ENCODE results near the gene PRSS53.

The PRSS53 gene

DNA sequence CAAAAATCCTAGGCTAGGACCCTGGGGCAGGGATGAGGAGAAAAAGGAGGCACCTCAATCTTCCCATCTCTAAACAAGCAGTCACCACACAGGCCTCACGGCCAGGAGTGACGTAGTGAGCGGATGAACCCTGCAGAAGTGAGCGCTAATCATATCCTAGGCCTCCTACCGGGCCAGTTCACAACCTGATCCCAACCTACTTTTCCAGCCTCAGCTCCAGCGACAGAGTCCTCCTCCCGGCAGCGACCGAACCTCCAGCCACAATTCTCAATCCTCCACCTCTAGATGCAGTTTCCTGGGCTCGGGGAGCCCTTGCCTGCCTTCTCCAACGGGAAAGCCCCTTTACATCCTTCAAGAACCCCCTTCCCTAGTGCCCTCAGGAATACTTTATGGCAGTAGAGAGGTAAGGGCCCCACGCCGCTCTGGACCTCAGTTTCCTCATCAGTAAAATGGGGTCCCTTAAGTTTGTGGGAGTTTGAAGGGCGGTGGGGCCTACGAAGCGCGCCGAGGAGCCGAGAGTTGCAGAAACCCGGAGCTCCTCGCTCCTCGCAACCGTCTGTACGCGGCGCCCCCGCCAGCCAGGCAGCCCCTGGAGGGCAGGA lies 16.1 kb downstream of the PRSS53 start:
- H3K27me3 Mint-ChIP-seq (ENCODE audit: low read depth): no peaks in the 10 kb centered on the region
- peak; percentile 37 for DNase-seq (ENCODE audit: low spot score)

DNA sequence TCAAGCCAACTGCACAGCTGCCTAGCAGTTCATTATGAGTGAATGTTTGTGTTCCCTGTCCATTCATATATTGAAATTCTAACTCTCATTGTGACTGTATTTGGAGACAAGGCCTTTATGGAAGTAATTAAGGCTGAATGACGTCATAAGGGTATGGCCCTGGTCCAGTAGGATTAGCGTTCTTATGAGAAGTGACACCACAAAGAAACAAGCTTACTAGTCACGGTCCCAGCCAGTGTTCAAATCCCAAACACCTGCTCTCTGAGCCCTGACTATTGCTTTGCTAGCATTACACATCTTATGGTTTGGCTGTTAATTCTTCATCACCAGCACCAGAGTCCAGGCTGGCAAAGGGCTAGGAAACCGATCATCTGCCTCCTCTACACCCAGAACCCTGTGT lies 16.9 kb downstream of the PRSS53 start:
- Mint-ChIP-seq H3K27ac (peak overlapping the region; percentile 95), H3K9me3 (no peaks in the 10 kb centered on the region), H3K27me3 (ENCODE audit: low read depth) (no peaks in the 10 kb centered on the region), H3K4me1 (ENCODE audit: low read depth) (peaks cover 25% of the 10 kb centered on the region), H3K4me3 (peak overlapping the region; percentile 99), H3K36me3 (ENCODE audit: low read depth) (peaks cover 19% of the 10 kb centered on the region)
- DNase-seq (ENCODE audit: low spot score): no peak

More for the DNA sequence above, 16.1 kb downstream of the PRSS53 start:
- H3K36me3 Mint-ChIP-seq (ENCODE audit: low read depth): peaks cover 22% of the 10 kb centered on the region
- H3K27ac Mint-ChIP-seq: peak overlapping the region; percentile 95
- H3K4me3 Mint-ChIP-seq: peak overlapping the region; percentile 99
- H3K4me1 Mint-ChIP-seq (ENCODE audit: low read depth): peaks cover 25% of the 10 kb centered on the region
- H3K9me3 Mint-ChIP-seq: no peaks in the 10 kb centered on the region

DNA sequence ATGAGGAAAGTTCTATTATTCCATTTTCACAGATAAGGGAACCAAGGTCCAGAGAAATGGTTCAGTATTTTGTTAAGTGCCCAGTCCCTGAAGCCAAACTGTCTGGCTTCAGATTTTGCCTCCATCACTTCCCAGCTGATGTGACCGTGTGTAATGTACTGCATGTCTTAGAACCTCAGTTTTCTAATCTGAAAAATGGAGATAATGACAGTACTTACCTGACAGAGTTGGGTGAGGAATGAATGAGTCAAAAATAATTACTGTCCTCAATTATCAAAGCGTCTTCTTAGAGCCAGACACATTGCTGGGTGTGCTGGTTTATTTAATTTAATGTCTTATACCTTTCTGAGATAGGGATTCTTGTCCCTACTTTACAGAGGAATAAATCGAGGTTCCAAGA lies 21.4 kb downstream of the PRSS53 start:
- Mint-ChIP-seq H3K27me3 (ENCODE audit: low read depth) (no peaks in the 10 kb centered on the region), H3K36me3 (ENCODE audit: low read depth) (peaks cover 28% of the 10 kb centered on the region), H3K27ac (no peak overlapping the region), H3K4me1 (ENCODE audit: low read depth) (peaks cover 44% of the 10 kb centered on the region), H3K4me3 (no peak overlapping the region), H3K9me3 (no peaks in the 10 kb centered on the region)
- DNase-seq (ENCODE audit: low spot score): no peak

DNA sequence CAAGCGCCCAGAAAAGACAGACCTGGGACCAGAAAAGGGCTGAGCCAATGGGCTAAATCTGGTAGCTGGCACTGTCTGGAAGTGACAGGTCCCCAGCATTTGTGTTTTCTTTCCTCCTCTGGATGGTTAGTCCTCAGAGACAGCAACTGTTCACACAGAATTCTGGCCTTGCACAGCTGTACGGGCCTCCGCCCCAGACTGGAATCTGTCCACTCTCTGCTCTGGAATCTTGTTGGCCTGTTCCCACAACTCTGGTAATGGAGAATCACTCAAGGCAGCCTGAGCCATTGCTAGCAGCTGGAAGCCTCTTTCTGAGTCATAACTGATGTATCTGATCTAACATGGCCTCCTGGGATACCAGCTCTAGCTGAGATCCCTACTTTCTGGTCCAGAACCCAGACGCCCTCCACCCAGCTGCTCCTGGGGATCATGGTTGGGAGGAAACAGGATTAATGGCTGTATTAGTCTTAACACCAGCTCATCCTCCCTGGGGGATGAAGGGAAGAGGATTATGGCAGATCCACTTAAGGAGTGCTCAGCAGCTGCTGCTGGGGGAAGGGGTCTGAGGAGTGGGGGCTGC lies 23.8 kb downstream of the PRSS53 start:
- Mint-ChIP-seq H3K27ac (peak overlapping the region; percentile 47), H3K36me3 (ENCODE audit: low read depth) (peaks cover 42% of the 10 kb centered on the region), H3K27me3 (ENCODE audit: low read depth) (no peaks in the 10 kb centered on the region), H3K4me1 (ENCODE audit: low read depth) (peaks cover 35% of the 10 kb centered on the region), H3K9me3 (no peaks in the 10 kb centered on the region), H3K4me3 (peak overlapping the region; percentile 74)
- DNase-seq (ENCODE audit: low spot score): no peak

DNA sequence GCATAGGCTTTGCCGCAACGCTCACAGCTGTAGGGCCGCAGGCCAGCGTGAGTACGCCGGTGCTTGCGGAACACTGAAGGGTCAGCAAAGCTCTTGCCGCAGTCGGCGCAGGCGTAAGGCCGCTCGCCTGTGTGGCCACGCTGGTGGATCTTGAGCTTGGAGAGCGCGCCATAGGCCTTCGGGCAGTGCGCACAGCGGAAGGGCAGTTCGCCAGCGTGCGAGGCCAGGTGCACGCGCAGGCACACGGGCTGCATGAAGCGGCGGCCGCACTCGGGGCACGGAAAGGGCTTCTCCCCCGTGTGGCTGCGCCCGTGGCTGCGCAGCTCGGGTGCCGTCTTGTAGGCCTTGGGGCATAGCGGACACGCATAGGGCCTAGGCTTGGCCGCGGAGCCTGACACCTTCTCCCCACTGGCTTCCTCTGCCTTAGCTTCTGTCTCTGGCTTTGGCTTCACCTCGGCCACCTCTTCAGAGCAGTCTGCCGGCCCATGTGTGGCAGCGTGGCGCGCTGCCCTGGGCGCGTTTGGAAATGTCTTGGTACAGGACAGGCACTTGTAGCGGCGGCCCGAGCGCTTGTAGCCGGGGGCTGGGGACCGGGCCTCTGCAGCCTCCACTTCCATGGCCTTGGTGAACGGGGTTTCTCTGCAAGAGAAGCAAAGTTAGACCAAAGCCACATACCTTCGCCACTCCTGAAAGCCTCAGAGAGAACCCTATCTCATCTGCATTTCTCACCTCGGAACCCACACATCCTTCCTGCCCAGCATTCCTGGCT lies 24.7 kb downstream of the PRSS53 start:
- Mint-ChIP-seq H3K27me3 (ENCODE audit: low read depth) (no peaks in the 10 kb centered on the region), H3K27ac (peak overlapping the region; percentile 47), H3K4me1 (ENCODE audit: low read depth) (peaks cover 32% of the 10 kb centered on the region), H3K4me3 (peak overlapping the region; percentile 74), H3K9me3 (no peaks in the 10 kb centered on the region), H3K36me3 (ENCODE audit: low read depth) (peaks cover 42% of the 10 kb centered on the region)
- DNase-seq (ENCODE audit: low spot score): peak; percentile 13

DNA sequence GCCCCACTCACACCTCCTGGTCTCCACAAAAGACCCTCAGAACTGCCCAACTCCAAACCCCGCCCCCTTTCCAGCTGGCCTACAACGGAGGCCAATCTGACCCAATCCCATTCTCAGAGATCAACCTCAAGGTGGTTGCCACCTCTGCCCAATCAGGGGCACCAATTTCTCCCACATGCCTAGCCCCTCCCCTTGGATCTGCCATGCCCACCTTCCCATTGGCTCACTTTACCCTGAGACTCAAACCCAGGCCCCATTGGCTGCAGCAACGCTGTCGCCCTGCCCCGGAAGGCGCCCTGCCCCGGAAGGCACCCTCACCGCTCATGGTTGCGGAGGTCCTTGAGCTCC lies 25.3 kb downstream of the PRSS53 start:
- H3K27me3 Mint-ChIP-seq (ENCODE audit: low read depth): no peaks in the 10 kb centered on the region
- peaks cover 42% of the 10 kb centered on the region for H3K36me3 Mint-ChIP-seq (ENCODE audit: low read depth)
- H3K27ac Mint-ChIP-seq: peak overlapping the region; percentile 31
- H3K9me3 Mint-ChIP-seq: no peaks in the 10 kb centered on the region
- peaks cover 32% of the 10 kb centered on the region for H3K4me1 Mint-ChIP-seq (ENCODE audit: low read depth)
- DNase-seq (ENCODE audit: low spot score): no peak
- H3K4me3 Mint-ChIP-seq: peak overlapping the region; percentile 74

DNA sequence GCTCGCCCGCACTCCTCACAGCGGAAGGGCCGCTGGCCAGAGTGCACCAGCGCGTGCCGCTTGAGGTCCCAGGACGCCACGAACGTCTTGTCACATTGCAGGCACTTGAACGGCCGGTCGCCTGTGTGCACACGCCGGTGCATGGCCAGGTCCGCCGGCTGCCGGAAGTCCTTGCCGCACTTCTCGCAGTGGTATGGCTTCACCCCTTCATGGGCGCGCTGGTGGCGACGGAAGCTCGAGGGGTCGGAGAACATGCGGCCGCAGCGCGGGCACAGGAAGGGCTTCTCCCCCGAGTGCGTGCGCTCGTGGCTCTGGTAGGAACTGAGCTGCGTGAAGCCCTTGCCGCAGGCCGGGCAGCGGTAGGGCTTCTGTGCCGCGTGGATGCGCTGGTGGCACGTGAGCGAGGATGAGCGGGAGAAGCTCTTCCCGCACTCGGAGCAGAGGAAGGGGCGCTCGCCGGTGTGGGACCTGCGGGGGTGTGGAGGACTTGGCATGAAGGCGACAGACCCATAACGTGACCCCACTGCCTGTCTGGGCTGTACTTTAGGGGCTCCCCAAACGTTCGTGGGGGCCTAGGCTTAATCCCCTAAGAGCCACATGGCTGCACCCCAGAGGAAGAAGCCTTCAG lies 26.8 kb downstream of the PRSS53 start:
- Mint-ChIP-seq H3K9me3 (no peaks in the 10 kb centered on the region), H3K4me3 (no peak overlapping the region), H3K4me1 (ENCODE audit: low read depth) (peaks cover 32% of the 10 kb centered on the region), H3K36me3 (ENCODE audit: low read depth) (peaks cover 41% of the 10 kb centered on the region), H3K27me3 (ENCODE audit: low read depth) (no peaks in the 10 kb centered on the region), H3K27ac (no peak overlapping the region)
- DNase-seq (ENCODE audit: low spot score): no peak

DNA sequence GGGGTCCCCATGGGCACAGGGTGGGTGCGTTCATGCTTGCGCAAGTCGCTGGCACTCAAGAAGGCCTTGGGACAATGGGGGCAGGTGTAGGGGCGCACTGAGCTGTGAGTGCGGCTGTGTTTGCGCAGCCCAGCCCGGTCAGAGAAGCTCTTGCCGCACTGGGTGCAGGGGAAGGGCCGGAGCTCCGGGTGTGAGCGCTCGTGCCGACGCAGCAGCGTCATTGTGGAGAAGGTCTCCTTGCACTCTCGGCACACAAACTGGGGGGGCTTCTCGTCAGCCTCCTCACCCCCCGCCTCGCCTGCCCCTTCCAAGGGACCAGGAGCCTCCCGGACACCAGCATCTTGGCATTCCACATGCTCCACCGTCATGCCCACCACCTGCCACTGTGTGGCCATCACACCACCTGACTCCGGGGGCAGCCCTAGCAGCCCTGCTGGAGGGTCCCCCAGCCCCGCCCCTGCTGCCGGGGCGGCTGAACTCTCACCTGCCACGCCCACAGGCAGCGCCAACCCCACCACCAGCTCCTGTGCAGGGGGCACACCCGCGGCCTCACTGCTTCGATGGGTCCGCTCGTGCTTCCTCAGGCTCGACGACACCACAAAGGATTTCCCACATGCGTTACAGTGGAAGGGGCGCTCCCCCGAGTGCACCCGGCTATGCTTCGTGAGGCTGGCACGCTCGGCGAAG lies 27.5 kb downstream of the PRSS53 start:
- no peak overlapping the region for H3K27ac Mint-ChIP-seq
- H3K27me3 Mint-ChIP-seq (ENCODE audit: low read depth): no peaks in the 10 kb centered on the region
- H3K36me3 Mint-ChIP-seq (ENCODE audit: low read depth): peaks cover 41% of the 10 kb centered on the region
- H3K4me1 Mint-ChIP-seq (ENCODE audit: low read depth): peaks cover 27% of the 10 kb centered on the region
- no peaks in the 10 kb centered on the region for H3K9me3 Mint-ChIP-seq
- no peak for DNase-seq (ENCODE audit: low spot score)
- H3K4me3 Mint-ChIP-seq: no peak overlapping the region

DNA sequence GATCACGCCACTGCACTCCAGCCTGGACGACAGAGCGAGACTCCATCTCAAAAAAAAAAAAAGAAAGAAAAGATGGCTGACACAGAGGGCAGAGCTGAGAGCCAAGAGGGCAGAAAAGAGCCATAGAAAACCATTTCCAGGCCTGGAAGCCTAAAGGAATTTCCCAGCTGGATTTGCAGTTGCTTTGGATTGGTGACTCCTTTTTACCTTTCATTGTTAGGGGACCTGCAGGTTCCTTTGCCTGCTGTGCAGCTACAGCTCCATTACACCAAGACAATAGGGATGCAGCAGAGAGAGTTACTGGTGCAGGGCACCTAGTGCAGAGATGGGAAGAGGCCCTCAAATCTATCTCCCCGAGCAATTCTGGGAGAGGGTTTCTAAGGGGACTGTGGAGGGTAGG lies 33.1 kb downstream of the PRSS53 start:
- H3K9me3 Mint-ChIP-seq: no peaks in the 10 kb centered on the region
- no peaks in the 10 kb centered on the region for H3K27me3 Mint-ChIP-seq (ENCODE audit: low read depth)
- no peak overlapping the region for H3K4me3 Mint-ChIP-seq
- peaks cover 7% of the 10 kb centered on the region for H3K36me3 Mint-ChIP-seq (ENCODE audit: low read depth)
- no peak overlapping the region for H3K27ac Mint-ChIP-seq
- peaks cover 7% of the 10 kb centered on the region for H3K4me1 Mint-ChIP-seq (ENCODE audit: low read depth)
- DNase-seq (ENCODE audit: low spot score): no peak

- H3K27me3 Mint-ChIP-seq (ENCODE audit: low read depth): no peaks in the 10 kb centered on the region
- H3K4me3 Mint-ChIP-seq: no peak overlapping the region
- H3K4me1 Mint-ChIP-seq (ENCODE audit: low read depth): peaks cover 7% of the 10 kb centered on the region
- peak; percentile 27 for DNase-seq (ENCODE audit: low spot score)
- H3K36me3 Mint-ChIP-seq (ENCODE audit: low read depth): no peaks in the 10 kb centered on the region
- no peak overlapping the region for H3K27ac Mint-ChIP-seq
- H3K9me3 Mint-ChIP-seq: no peaks in the 10 kb centered on the region
Observed at GRCh38 chr16:31052114-31052513, 36.6 kb downstream of the PRSS53 start.

GRCh38 chr16:31050280-31051030 lies 38.3 kb downstream of the PRSS53 start:
- Mint-ChIP-seq H3K4me1 (ENCODE audit: low read depth) (peaks cover 7% of the 10 kb centered on the region), H3K27ac (no peak overlapping the region), H3K27me3 (ENCODE audit: low read depth) (no peaks in the 10 kb centered on the region), H3K36me3 (ENCODE audit: low read depth) (no peaks in the 10 kb centered on the region), H3K9me3 (no peaks in the 10 kb centered on the region), H3K4me3 (no peak overlapping the region)
- DNase-seq (ENCODE audit: low spot score): no peak

- no peak overlapping the region for H3K27ac Mint-ChIP-seq
- H3K4me3 Mint-ChIP-seq: no peak overlapping the region
- no peak for DNase-seq (ENCODE audit: low spot score)
- H3K9me3 Mint-ChIP-seq: no peaks in the 10 kb centered on the region
- H3K36me3 Mint-ChIP-seq (ENCODE audit: low read depth): peaks cover 6% of the 10 kb centered on the region
- H3K4me1 Mint-ChIP-seq (ENCODE audit: low read depth): no peaks in the 10 kb centered on the region
- H3K27me3 Mint-ChIP-seq (ENCODE audit: low read depth): no peaks in the 10 kb centered on the region
Observed at GRCh38 chr16:31043898-31044481, 44.8 kb downstream of the PRSS53 start.

DNA sequence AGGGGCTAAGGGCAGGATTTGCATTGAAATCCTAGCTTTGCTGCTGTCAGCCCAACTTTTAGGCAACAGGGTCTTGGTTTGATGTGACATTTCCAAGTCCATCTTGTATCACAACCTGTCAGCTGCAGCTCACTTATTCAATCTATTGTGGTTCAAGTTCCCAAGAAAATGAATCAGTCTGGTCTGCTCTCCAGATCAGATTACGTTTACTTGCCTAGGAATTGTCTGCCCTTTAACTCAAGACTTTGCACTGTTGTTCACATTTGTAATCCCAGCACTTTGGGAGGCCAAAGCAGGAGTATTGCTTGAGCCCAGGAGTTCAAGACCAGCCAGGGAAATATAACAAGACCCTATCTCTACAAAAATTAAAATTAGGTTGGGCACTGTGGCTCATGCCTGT lies 45.4 kb downstream of the PRSS53 start:
- Mint-ChIP-seq H3K9me3 (no peaks in the 10 kb centered on the region), H3K36me3 (ENCODE audit: low read depth) (peaks cover 10% of the 10 kb centered on the region), H3K27me3 (ENCODE audit: low read depth) (no peaks in the 10 kb centered on the region), H3K4me1 (ENCODE audit: low read depth) (no peaks in the 10 kb centered on the region), H3K4me3 (no peak overlapping the region), H3K27ac (no peak overlapping the region)
- no peak for DNase-seq (ENCODE audit: low spot score)

Data from T-helper 2 cell treated with Interferon-gamma antibody and Interleukin-4, amounts not matched to agents 5 μg/mL and 100 μg/mL, for 36 hours (primary cell).